HG03280 (cell line): ENCODE results near the gene EGFR.

Source experiments
- ATAC-seq: cut with Tn5 transposase; IDR thresholded peaks from one replicate; pipeline ENCODE4 v1.9.1; 2021; ENCODE audit warnings: mild to moderate bottlenecking, moderate library complexity; ENCODE audit not compliant: unreplicated experiment

EGFR gene

DNA sequence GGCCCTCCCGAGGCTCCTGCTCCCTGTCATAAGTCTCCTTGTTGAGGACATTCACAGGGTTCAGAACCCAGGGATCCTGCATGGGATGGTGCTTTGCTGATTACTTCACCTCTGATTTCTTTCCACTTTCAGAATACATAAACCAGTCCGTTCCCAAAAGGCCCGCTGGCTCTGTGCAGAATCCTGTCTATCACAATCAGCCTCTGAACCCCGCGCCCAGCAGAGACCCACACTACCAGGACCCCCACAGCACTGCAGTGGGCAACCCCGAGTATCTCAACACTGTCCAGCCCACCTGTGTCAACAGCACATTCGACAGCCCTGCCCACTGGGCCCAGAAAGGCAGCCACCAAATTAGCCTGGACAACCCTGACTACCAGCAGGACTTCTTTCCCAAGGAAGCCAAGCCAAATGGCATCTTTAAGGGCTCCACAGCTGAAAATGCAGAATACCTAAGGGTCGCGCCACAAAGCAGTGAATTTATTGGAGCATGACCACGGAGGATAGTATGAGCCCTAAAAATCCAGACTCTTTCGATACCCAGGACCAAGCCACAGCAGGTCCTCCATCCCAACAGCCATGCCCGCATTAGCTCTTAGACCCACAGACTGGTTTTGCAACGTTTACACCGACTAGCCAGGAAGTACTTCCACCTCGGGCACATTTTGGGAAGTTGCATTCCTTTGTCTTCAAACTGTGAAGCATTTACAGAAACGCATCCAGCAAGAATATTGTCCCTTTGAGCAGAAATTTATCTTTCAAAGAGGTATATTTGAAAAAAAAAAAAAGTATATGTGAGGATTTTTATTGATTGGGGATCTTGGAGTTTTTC lies 186.5 kb downstream of the EGFR start:
- ATAC-seq, result no peak

GRCh38 chr7:55206235-55207029 lies 187.6 kb downstream of the EGFR start:
- ATAC-seq, result no peak

GRCh38 chr7:55207436-55208125 lies 188.8 kb downstream of the EGFR start:
- ATAC-seq, result no peak

- no peak for ATAC-seq
These were observed 190.5 kb downstream of the EGFR start for GRCh38 chr7:55209366-55209765.

- ATAC-seq, result no peak
These were observed 191.4 kb downstream of the EGFR start for GRCh38 chr7:55210176-55210575.

DNA sequence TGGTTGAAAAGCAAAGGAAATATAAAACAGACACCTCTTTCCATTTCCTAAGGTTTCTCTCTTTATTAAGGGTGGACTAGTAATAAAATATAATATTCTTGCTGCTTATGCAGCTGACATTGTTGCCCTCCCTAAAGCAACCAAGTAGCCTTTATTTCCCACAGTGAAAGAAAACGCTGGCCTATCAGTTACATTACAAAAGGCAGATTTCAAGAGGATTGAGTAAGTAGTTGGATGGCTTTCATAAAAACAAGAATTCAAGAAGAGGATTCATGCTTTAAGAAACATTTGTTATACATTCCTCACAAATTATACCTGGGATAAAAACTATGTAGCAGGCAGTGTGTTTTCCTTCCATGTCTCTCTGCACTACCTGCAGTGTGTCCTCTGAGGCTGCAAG lies 191.9 kb downstream of the EGFR start:
- no peak for ATAC-seq

GRCh38 chr7:55211726-55212125 lies 192.9 kb downstream of the EGFR start:
- ATAC-seq, result no peak

- ATAC-seq, result no peak
These were observed 193.4 kb downstream of the EGFR start for GRCh38 chr7:55212176-55212575.

- ATAC-seq, result no peak
These were observed 194.0 kb downstream of the EGFR start for GRCh38 chr7:55212838-55213237.

GRCh38 chr7:55214707-55215106 lies 195.9 kb downstream of the EGFR start:
- ATAC-seq, result no peak

DNA sequence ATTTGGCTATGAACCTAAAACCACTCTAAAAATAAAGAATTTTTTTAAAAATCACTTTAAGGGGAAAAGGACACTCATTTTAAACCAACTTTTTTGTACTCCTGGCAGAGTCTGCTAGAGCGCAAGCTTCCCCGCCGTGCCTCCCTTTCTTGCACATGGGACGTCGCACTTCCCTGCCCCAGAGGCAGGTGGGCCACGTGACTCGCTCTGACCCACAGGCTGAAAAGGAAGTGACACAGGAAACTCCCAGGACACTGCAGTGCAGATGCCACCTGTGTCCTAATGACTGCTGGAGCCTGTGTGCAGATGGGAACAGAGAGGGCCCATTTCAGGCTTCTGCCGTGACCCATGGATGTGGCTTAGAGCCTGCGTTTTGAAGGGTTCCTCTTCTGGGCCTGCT lies 204.2 kb downstream of the EGFR start:
- ATAC-seq, result no peak

- no peak for ATAC-seq
These were observed 205.3 kb downstream of the EGFR start for GRCh38 chr7:55224111-55224510.

DNA sequence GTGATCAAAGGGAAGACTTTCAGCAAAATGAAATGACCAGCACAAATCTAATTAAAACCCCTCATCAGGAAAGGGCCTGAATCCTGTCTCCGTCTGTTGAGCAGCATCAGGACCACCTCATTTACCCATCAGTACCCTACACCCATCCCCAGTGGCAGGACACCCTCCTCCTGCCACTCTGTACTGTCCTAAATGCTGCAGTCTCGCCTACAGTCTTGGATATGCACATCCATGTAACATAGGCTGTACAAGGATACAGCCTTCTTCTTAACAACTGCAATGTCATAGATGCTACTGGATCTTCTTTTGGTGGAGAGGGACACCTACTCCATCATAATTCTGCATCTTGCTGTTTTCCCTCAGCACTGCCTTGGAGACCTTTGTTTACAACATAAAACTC lies 206.0 kb downstream of the EGFR start:
- no peak for ATAC-seq

GRCh38 chr7:55230014-55230413 lies 211.2 kb downstream of the EGFR start:
- no peak for ATAC-seq

GRCh38 chr7:55231736-55232280 lies 213.0 kb downstream of the EGFR start:
- no peak for ATAC-seq

DNA sequence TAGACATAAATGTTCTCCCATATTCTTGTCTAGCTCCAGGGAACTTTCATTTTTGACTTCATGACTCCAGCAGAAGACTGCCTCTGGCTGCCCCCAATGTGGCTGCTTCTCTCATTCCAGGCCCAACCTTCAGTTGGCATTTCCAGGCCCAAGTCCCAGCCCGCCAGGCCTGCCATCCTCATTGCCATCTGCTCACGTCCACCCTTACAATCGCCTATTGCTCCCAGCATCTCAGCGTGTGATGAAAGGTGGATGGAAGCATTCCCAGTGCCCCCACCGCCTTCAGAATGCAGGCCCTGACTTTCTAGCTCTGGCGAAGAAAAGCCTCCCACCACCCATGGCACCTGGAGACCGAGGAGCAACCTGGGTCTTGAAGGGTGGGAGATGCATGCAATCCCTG lies 214.2 kb downstream of the EGFR start:
- ATAC-seq, result no peak

DNA sequence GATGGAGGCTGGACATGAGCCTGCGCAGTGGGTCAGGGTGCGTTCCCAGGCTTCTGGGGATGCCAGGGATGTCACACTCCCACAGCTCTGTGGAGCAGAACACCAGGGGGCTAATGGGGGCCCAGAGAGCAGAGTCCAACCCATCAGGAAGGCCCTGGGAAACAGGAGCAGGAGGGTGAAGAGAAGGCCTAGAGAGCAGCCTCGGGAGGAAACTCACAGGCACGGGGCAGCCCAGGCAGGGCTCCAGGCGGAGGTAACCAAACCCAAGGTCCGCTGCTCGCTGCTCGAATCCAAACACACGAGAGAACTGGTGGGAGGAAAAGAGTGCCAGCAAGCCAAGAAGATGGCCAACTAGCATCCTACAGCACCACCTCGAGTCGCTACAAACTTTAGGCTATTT lies 215.6 kb downstream of the EGFR start:
- no peak for ATAC-seq

- no peak for ATAC-seq
These were observed 216.3 kb downstream of the EGFR start for GRCh38 chr7:55235115-55235514.

DNA sequence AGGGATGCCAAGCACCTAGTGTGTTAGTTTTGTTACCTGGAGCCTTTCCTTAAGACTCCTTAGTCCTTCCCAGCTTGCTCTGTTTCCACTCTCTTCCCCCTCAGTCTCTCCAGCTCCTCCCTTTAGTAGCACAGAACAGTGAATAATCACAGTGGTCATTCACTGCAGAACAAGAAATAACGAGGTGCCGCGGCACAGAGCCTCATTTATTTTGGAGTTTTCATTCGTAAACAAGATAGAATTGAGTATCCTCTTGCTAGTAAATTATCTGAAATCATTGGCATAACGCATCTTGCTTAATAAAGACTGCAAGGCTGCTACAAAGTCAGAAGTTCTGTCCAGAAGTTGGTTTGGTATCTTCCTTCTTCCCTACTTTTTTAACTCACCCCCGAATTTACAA lies 217.0 kb downstream of the EGFR start:
- ATAC-seq, result no peak

DNA sequence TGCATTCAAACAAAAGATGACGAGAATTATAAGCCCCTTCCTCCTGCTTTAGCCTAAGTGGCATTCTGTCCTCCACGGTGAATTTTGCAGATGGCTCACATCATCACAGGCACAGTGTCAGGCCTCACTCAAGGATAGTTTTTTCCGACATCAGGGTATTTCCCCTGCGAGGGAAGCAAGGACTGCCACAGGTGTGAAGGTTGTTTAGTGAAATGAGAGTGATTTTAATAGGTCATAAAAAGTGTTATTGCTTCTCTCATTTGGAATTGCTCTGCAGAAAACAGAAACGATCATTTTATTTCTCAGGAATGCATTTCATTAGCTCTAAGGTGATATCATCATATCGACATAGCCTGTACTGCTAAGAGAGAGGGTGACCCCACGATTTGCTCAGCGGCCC lies 217.7 kb downstream of the EGFR start:
- ATAC-seq, result no peak

GRCh38 chr7:55237156-55237893 lies 218.5 kb downstream of the EGFR start:
- ATAC-seq, result no peak
